ENCODE data around the gene TBC1D9B.

The TBC1D9B gene

DNA sequence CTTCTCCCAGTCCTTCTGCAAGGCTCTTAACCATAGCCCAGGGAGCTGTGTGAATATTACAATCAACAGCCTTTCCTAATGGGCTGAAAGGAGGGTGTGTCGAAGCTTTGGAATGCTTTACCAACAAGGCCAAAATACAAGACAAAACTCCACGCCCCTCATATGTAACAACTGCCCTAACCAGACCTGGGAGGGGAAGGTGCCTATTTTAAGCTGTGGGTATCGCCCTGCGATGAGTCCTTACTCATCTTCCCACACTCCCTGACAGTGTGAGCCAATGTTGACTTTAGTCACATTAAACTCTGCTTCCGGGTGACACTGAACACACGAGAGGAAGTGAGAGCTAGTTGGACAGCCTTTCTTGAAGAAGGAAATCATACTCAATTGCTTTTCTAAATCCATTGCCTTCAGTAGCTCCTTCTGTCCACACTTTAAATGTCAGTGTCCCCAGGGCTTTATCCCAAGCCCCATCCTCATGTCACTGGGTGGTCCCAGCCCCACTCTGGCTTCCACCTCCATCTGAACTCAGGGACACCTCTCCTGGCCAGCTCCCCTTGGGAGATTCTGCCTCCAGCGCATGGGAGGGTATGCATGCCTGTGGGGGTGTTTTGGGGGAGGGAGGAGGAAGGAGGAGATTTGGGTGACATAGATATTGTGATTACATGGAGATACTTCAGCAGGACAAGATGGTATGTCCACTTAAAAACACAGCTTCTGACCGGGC is 6.5 kb upstream of the TBC1D9B start:
- Histone ChIP-seq H2AFZ (ENCODE audit: low read depth, low read length) (no peak overlapping the region), H3K9ac (ENCODE audit: low read depth, low read length) (no peak overlapping the region), H3K4me3 (ENCODE audit: low read depth in 1 of 2, low read length in 2 of 2) (no peak overlapping the region), H3K9me3 (ENCODE audit: insufficient read depth, low read length, severe bottlenecking) (no peaks in the 10 kb centered on the region), H3K36me3 (ENCODE audit: insufficient read depth, low read length) (no peaks in the 10 kb centered on the region), H3K4me2 (ENCODE audit: insufficient read depth, low read length) (no peak overlapping the region), H4K20me1 (ENCODE audit: insufficient read depth, low read length) (no peaks in the 10 kb centered on the region; the same call in 1 of the 2 replicates), H3K27ac (ENCODE audit: low read length) (no peak overlapping the region), H3K27me3 (ENCODE audit: insufficient read depth, low read length, poor library complexity) (no peaks in the 10 kb centered on the region), H3K79me2 (ENCODE audit: insufficient read depth, low read length) (no peaks in the 10 kb centered on the region), H3K4me1 (ENCODE audit: insufficient read depth, low read length) (no peaks in the 10 kb centered on the region)
- no peak for DNase-seq
- TF ChIP-seq, protein P1, sequence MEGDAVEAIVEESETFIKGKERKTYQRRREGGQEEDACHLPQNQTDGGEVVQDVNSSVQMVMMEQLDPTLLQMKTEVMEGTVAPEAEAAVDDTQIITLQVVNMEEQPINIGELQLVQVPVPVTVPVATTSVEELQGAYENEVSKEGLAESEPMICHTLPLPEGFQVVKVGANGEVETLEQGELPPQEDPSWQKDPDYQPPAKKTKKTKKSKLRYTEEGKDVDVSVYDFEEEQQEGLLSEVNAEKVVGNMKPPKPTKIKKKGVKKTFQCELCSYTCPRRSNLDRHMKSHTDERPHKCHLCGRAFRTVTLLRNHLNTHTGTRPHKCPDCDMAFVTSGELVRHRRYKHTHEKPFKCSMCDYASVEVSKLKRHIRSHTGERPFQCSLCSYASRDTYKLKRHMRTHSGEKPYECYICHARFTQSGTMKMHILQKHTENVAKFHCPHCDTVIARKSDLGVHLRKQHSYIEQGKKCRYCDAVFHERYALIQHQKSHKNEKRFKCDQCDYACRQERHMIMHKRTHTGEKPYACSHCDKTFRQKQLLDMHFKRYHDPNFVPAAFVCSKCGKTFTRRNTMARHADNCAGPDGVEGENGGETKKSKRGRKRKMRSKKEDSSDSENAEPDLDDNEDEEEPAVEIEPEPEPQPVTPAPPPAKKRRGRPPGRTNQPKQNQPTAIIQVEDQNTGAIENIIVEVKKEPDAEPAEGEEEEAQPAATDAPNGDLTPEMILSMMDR (IDR thresholded peaks at IDR 0.05; ENCODE audit: borderline replicate concordance, extremely low read depth, low read length, poor library complexity, severe bottlenecking), result no peak
- TF ChIP-seq EZH2 (IDR thresholded peaks at IDR 0.05; ENCODE audit: borderline replicate concordance, low read depth, low read length, severe bottlenecking), result no peak
- no peak for ATAC-seq (ENCODE audit: insufficient read depth, low read depth)

GRCh38 chr5:179913461-179913860 is 5.8 kb upstream of the TBC1D9B start:
- no peak overlapping the region for H3K9ac ChIP-seq (ENCODE audit: low read depth, low read length)
- no peak overlapping the region for H3K27ac ChIP-seq (ENCODE audit: low read length)
- H2AFZ ChIP-seq (ENCODE audit: low read depth, low read length), result no peak overlapping the region
- peaks cover 4% of the 10 kb centered on the region; the same call in 1 of the 2 replicates for H3K4me1 ChIP-seq (ENCODE audit: insufficient read depth, low read length)
- H3K36me3 ChIP-seq (ENCODE audit: insufficient read depth, low read length), result no peaks in the 10 kb centered on the region
- no peaks in the 10 kb centered on the region for H3K9me3 ChIP-seq (ENCODE audit: insufficient read depth, low read length, severe bottlenecking)
- ATAC-seq (ENCODE audit: insufficient read depth, low read depth), result no peak
- no peaks in the 10 kb centered on the region; the same call in 1 of the 2 replicates for H4K20me1 ChIP-seq (ENCODE audit: insufficient read depth, low read length)
- H3K27me3 ChIP-seq (ENCODE audit: insufficient read depth, low read length, poor library complexity), result no peaks in the 10 kb centered on the region
- DNase-seq, result no peak
- H3K4me3 ChIP-seq (ENCODE audit: low read depth in 1 of 2, low read length in 2 of 2), result no peak overlapping the region
- H3K4me2 ChIP-seq (ENCODE audit: insufficient read depth, low read length), result no peak overlapping the region
- no peaks in the 10 kb centered on the region for H3K79me2 ChIP-seq (ENCODE audit: insufficient read depth, low read length)
- TF ChIP-seq, protein P1 (IDR thresholded peaks at IDR 0.05; ENCODE audit: borderline replicate concordance, extremely low read depth, low read length, poor library complexity, severe bottlenecking), result no peak

GRCh38 chr5:179912951-179913350 is 5.3 kb upstream of the TBC1D9B start:
- H4K20me1 ChIP-seq (ENCODE audit: insufficient read depth, low read length), result no peaks in the 10 kb centered on the region; the same call in 1 of the 2 replicates
- no peak for DNase-seq
- TF ChIP-seq EZH2 (IDR thresholded peaks at IDR 0.05; ENCODE audit: borderline replicate concordance, low read depth, low read length, severe bottlenecking), result no peak
- TF ChIP-seq, protein P1 (IDR thresholded peaks at IDR 0.05; ENCODE audit: borderline replicate concordance, extremely low read depth, low read length, poor library complexity, severe bottlenecking), result no peak
- no peaks in the 10 kb centered on the region for H3K27me3 ChIP-seq (ENCODE audit: insufficient read depth, low read length, poor library complexity)
- H3K9me3 ChIP-seq (ENCODE audit: insufficient read depth, low read length, severe bottlenecking), result no peaks in the 10 kb centered on the region
- H3K27ac ChIP-seq (ENCODE audit: low read length), result no peak overlapping the region
- H3K4me3 ChIP-seq (ENCODE audit: low read depth in 1 of 2, low read length in 2 of 2), result no peak overlapping the region
- no peak overlapping the region for H3K4me2 ChIP-seq (ENCODE audit: insufficient read depth, low read length)
- H3K79me2 ChIP-seq (ENCODE audit: insufficient read depth, low read length), result no peaks in the 10 kb centered on the region
- ATAC-seq (ENCODE audit: insufficient read depth, low read depth), result no peak
- H3K9ac ChIP-seq (ENCODE audit: low read depth, low read length), result no peak overlapping the region
- H3K4me1 ChIP-seq (ENCODE audit: insufficient read depth, low read length), result peaks cover 9% of the 10 kb centered on the region
- H2AFZ ChIP-seq (ENCODE audit: low read depth, low read length), result no peak overlapping the region
- H3K36me3 ChIP-seq (ENCODE audit: insufficient read depth, low read length), result no peaks in the 10 kb centered on the region
